GM19324 (cell line): ENCODE results near the gene GPT2.

ENCODE experiments used
- ATAC-seq: cut with Tn5 transposase; IDR thresholded peaks from one replicate; pipeline ENCODE4 v1.9.1; 2021; ENCODE audit warnings: mild to moderate bottlenecking, moderate library complexity; ENCODE audit not compliant: unreplicated experiment, low FRiP score

The GPT2 gene, protein sequence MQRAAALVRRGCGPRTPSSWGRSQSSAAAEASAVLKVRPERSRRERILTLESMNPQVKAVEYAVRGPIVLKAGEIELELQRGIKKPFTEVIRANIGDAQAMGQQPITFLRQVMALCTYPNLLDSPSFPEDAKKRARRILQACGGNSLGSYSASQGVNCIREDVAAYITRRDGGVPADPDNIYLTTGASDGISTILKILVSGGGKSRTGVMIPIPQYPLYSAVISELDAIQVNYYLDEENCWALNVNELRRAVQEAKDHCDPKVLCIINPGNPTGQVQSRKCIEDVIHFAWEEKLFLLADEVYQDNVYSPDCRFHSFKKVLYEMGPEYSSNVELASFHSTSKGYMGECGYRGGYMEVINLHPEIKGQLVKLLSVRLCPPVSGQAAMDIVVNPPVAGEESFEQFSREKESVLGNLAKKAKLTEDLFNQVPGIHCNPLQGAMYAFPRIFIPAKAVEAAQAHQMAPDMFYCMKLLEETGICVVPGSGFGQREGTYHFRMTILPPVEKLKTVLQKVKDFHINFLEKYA

DNA sequence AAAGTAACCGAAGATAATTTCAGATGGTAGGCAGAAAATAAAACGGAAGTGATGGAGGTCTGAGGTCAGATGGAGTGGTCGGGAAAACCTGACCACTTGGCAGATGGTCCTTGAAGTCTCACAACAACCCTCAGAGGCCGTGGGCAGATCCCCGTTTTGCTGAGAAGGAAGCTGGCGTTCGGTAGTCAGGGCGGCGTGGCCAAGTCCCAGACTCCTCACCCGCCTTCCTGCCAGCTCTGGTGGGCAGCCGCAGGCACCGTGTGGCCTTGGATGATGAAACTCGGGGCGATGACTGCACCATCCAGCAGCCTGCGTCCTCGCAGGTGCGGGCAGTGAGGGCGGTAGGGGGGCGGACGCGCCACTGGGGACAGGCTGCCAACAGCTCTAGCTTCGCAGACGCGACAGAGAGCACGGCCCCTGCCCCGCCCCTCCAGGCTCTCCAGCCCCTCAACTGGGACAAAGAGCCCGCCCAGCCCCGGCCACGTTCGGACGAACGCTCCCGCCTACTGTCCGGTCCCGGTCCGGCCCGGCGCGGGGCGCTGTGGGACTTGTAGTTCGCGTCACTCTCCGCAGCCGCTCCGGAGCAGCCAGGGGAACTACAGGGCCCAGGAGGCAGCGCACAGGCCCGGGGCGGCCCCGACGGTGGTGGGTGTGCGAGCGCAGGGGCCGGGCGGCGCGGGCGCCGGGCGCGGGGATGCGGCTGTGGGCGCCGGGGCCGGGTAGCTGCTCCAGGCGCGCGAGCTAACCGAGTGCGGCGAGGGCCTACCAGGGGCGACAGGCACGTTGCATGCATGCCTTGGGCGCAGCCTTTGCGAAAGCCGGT lies at the start of gene GPT2:
Gene GPT2 (plus strand): TSS at position 673 of the 823 bp plus-strand sequence. CDS start 354 bp downstream, outside the sequence.
- ATAC-seq = peak; percentile 97

DNA sequence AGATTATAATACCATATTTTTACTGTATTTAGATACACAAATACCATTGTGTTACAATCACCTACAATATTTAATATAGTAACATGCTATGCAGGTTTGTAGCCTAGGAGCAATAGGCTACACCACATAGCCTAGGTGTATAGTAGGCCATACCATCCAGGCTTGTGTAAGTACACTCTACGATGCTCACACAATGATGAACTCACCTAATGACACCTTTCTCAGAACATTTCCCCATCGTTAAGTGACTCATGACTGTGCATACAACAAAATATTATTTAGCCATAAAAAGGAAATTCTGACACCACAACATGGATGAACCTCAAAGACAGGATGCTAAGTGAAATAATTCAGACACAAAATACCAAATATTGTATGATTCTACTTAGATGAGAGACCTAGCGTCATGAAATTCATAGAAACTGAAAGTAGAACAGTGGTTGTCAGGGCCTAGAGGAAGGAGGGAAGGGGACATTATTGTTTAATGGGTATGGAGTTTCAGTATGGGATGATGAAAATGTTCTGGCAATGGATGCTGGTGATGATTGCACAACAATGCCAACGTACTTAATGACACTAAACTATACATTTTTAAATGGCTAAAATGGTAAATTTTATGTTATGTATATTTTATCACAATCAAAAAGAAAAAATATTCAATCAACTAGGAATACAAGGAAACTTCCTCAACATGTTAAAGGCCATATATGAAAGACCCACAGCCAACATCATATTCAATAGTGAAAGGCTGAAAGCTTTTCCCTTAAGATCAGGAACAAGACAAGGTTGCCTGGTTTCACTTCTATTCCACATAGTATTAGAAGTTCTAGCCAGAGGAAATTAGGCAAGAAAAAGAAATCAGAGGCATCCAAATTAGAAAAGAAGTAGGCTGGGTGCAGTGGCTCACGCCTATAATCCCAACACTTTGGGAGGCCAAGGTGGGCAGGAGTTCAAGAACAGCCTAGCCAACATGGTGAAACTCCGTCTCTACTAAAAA lies 47.3 kb upstream of the GPT2 start:
- no peak for ATAC-seq

DNA sequence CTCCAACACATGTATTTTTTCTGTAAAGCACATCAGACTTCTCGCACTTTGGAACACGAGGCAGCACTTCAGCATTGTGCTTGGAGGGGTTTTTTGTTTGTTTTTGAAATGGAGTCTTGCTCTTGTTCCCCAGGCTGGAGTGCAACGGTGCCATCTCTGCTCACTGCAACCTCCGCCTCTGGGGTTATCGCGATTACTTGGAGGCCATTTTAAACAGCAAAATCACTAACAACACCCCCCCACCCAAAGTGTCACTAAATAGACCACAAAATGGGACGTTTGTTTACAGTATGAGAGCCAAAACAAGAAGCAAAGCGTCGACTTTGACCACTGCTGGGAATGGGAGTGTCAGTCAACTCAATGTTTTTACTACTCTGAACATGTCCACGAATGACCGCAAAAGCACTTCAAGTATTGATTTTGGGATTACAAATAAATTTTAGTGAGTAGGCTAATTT lies 44.1 kb upstream of the GPT2 start:
- no peak for ATAC-seq

DNA sequence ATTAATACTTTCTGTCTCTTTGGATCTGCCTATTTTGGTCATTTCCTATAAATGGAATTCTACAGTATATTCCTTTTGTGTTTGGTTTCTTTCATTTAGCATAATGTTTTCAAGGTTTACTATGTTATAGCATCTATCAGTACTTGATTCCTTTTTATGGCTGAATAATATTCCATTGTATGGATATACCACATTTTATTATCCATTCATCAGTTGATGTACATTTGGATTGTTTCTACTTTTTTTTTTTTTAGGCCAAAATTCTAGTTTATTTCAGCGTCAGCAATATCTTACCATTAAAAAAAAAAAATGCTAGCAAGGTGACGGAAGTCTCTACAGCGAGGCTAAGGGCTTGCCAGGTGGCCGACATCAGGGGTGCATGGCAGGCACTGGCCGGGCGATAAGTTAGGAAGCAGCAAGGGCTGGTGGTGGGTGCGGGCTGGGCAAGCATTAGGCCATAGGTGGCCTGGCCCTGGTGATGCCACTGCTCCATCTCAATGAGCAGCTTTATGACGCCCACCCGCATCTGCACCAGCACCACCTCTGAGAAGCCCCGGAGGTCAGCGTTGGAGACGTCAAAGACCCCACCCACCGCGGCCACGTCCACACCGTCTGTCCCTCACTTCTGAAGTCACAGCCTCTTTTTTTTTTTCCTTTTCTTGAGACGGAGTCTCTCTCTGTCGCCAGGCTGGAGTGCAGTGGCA lies 41.8 kb upstream of the GPT2 start:
- ATAC-seq = no peak

DNA sequence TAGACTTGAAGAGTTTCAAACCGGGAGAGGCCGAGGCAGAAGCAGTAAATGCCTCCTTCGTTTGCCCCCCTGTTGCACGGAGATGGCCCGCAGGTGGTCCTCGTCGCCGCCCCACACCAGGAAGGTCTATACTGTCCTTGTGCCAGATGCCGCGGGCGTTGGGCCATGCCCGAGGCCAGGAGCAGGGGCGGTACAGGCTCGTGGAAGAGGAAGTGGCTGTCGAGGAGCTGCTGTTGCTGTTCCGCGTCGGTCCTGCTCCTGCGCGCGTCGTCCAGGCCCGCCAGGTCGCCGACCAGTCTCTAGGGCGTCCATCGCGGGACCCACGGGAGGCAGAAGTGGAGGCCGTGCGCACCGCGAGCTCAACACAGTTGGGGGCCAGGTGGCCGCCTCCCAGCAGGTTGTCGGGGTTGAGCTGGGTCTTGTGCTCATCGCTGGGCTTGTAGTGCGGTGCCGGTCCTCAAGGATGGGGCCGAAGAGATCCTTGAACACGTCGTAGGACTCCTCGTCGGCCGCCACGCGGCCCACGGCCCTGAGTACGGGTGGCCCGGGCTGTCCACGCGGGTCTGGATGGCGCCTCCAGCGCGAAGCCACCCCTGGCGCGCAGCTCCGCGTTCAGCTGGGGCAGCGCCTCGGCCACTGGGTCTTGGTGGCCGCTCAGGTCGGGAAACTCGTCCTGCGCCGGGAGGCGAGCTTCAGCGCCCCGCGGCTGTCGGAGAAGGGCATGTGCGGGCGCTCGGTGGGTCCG lies 40.1 kb upstream of the GPT2 start:
- no peak for ATAC-seq

DNA sequence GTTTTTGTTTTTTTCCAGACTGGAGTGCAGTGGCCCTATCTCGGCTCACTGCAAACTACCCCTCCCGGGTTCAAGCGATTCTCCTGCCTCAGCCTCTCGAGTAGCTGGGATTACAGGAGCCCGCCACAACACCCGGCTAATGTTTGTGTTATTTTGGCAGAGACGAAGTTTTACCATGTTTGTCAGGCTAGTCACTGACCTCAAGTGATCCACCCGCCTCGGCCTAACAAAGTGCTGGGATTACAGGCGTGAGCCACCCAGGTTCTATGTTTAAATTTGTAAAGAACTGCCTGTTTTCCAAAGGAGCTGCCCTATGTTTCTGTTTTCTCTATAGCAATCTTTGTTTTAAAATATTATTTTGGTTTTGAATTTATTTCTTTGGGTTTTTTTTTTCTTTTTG lies 39.4 kb upstream of the GPT2 start:
- no peak for ATAC-seq

DNA sequence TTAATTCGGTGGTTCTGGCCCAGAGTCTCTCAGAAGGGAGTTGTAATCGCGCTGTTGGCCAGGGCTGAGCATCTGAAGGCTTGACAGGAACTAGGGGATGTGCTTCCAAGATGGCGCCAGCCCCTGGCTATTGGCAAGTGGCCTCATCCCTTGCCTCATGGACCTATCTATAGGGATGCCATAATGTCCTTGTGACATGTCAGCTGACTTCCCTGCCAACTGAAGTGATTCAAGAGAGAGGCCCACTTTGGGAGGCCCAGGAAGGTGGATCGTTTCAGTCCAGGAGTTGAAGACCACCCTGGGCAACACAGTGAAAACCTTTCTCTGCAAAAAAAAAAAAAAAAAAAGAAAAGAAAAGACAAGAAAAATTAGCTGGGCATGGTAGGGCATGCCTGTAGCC lies 38.2 kb upstream of the GPT2 start:
- no peak for ATAC-seq

DNA sequence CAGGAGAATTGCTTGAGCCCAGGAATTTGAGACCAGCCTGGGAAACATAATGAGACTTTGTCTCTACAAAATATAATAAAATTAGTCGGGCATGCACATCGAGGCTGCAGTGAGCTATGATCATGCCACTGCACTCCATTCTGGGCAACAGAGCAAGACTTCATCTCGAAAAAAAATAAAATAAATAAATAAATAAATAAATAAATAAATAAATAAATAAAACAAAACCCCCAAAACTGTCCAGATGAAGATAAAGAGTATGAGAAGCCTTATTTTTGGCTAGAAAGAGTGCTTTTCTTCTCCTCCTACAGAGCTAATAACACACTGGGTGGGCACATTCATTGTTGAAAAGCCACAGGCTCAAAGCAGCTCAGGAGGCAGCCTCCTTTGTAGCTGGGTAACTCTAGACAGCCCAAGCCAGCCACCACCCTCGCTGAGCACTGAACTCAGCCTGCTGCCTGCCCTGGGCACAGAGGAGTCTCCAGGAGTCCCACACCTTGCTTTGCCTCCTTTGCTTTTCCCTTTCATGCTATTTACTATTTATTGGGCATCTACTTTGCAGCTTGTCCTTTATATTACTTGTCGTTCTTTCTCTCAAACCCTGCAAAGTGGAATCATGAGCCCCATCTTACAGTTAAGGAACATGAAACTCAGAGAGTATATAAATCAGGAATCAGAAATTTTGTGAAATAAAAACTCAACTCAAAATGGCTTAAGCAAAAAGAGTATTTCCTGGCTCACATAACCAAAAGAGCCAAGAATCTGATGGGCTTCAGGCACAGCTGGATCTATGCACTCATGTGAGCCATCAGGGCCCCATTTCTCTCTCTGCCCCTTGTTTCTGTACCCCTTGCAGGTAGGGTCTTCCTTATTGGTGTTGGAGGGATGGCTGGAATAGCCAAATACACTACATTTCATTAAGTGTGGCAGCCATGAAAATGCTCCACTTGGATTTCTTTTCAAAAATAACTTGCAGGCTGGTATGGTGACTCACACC lies 35.1 kb upstream of the GPT2 start:
- no peak for ATAC-seq

DNA sequence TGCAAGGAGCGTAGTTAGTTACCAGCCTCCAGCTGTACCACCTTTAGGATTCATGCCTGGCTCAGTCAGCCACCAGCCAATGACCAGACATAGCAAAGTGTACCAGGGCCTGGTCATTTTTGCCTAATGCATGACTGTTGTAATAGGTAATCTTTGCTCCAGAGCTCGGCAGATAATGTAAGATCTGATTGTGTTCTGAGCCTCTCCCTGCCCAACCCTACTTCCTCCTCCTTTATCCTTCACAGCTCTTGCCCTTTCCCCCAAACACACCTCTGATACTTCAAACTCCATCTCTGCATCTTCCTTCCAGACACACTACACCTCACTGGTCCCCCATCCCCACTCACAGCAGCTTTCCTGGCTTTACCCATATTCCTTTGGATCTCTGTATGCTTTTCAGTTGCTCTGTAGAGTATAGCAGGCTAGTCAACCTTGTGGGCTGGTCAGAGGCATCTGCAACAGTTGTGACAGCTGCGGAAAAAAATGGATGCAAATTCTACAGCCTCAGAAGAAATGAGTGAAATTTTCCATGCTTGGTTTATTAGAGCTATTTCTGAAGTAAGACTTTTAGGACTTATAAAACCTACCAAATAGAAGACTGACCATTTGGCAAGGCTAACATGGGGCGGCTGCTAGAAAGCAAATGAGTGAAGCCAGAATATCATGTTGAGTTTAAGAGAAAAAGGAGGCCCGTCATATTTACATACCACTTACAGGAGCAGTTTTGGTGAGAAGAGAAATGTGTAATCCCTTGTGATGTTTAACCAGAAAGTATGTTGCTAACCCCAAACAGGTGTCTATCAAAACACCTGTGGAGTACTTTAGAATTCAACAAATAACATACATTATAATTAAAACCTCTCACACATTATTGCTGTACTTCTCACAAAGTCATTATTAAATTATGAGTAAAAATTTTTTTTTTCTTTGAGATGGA lies 33.3 kb upstream of the GPT2 start:
- ATAC-seq = peak; percentile 52

DNA sequence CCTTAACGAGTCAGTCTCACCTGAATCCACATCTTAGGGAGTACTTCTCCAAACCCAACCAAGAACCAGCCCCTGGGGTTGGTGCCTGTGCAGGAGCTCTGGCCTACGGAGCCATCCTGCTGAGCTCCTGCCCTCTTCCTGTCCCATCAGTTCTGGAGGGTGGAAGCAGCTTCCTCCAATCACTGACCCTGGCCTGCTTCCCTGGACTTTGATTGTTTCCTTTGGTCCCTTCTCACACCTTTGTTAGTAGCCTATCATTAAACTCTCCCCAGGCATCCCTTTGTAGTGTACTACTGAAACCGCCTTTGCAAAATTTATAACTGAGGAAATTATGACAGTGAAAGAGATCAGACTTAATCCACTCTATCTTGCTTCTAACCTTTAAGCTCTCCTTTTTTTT lies 32.0 kb upstream of the GPT2 start:
- ATAC-seq = no peak

DNA sequence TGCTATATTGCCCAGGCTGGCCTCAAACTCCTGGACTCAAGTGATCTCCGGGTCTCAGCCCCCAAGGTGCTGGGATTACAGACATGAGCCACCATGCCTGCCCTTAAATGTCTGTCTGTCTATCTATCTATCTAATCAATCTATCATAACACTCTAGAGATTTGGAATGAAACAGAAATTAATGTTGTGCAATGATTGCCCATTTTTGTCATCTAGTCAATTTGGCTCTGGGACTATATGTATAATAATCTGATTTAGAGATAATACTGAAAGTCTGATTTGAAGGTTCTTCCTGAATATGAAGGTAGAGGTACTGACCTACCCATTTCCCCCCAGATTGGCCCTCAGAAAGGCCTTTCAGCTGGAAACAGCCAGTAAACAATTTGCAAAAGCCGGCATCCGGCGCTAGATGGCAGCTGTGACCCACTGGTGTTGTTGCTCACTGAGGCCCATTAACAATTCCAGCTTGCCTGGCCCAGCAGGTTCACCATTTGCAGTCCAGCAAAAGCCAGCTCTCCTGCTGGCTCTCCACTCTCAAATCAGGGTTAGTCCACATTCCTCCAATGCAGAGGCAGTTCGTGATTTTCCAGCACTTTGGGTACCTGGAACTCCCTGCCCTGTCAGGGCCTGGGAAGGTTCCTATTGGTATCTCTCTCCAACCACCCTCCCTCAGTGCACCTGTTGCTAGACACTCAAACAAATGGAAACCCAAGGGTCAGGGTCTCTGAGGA lies 30.3 kb upstream of the GPT2 start:
- ATAC-seq = no peak

DNA sequence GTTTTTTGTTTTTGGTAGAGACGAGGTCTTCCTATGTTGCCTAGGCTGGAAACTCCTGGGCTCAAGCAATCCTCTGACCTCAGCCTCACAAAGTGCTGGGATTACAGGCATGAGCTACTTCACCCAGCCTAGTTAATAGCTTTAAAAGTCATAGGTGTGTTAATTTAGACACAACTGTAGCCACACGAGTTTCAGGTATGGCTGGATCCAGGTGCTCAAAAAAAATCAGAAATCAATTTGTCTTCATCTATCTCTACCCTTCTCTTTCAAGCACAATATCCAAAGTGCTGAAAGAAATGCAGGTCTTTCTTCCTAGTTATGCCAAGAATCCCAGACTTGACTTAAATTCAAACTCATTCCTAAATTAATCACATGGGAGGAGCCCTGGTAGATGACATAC lies 29.3 kb upstream of the GPT2 start:
- ATAC-seq = no peak

DNA sequence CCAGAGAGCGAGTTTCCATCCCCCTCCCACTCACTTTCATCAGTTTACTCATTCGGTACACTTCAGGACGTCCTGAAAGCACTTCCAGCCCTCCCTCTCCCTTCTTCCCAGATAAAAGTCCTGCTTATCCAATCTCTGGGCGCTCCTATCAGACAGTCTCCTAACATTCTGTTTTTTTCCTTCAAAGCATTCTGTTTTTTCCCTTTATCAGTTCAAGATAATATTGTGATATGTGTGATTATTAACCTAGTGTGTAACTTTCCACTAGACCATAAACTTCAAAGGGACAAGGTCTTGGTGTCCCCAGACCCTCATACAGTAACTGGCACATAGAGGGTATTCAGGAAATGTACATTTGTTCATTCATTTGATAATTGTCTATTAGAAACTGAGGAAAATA lies 28.8 kb upstream of the GPT2 start:
- ATAC-seq = no peak

DNA sequence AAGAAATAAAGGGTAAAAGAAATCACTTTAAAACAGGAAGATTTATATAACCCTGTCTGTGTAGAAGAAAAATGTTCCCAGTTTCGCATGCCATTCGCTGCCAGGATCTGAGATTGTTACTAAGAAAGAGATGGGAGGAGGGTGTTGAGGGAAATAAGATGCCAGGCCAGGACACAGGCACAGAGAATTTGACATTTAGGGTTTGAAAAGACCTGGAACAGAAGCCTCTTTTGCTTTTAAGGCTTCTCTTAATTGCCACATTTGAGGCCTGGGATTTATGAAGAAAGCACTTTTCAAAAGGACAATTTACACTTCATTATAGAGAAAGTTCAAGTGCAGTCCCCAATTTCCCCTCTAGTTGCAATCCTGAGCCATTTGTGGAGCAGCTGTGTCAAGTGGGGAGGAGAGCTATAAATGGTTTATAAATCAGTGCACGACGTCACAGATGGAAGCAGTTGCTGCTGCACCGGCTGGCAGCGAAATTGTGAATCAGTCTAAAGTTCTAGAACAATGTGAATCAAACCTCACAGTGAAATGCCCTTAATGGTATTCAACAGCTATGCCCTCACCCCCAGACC lies 26.7 kb upstream of the GPT2 start:
- ATAC-seq = no peak

DNA sequence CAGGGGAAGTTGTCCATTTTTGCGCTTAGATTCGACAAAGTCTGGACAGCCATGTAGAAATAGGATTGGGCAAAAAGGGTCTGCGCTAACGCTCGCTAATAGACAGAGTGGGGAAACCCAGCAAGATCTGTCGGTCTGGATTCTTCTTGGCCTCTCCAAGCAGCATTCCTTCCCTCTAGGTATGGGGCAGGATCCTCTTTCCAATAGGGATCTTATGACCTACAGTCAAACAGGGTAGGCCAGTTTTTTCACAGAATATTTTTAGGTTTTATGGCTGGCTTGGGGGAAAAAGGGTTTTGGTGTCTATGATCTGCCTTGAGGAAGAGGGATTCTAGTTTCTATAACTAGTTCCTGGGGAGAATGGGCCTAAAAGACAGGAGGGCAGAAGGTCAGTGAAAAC lies 26.0 kb upstream of the GPT2 start:
- no peak for ATAC-seq

DNA sequence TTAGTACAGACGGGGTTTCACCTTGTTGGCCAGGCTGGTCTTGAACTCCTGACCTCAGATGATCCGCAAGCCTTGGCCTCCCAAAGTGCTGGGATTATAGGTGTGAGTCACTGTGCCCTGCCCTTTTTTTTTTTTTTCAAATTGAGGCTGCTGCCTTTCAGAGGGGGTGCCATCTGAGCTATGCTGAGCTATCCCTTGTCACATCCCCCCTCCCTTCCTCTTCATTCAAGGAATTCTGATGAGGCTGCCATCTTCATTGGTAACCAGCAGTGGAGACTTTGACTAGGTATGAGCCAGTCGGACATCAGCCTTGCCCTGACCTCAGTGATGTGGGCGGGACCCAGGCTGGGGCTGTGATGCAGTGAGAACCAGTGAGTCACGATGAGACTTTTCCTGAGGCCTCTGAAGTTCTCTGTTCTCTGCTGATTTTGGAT lies 24.4 kb upstream of the GPT2 start:
- no peak for ATAC-seq
